Trophoblast cell (in vitro differentiated cells and primary cell): ENCODE measurements around the gene PCSK5.

Source experiments
- DNase-seq, 2 donors: peaks; one replicate each; pipeline ENCODE4 v3.0.0-alpha.2; 2016
- H2AFZ ChIP-seq: 2 replicates; pipeline ENCODE4 v1.6.1; 2013; ENCODE audit warnings: low read length, moderate library complexity, mild to moderate bottlenecking; ENCODE audit not compliant: insufficient read depth, poor library complexity
- H2AK5ac ChIP-seq: 2 replicates; pipeline ENCODE4 v1.6.1; 2013; ENCODE audit warnings: mild to moderate bottlenecking, low read length
- H2BK120ac ChIP-seq: 2 replicates; pipeline ENCODE4 v1.6.1; 2013; ENCODE audit warnings: low read length, mild to moderate bottlenecking, moderate library complexity; ENCODE audit not compliant: insufficient read depth, poor library complexity
- H2BK12ac ChIP-seq: 2 replicates; pipeline ENCODE4 v1.6.1; 2013; ENCODE audit warnings: mild to moderate bottlenecking, low read length, moderate library complexity
- H2BK5ac ChIP-seq: 2 replicates; pipeline ENCODE4 v1.6.1; 2013; ENCODE audit warnings: low read length, low read depth, moderate library complexity, mild to moderate bottlenecking; ENCODE audit not compliant: poor library complexity
- H3K14ac ChIP-seq: 2 replicates; pipeline ENCODE4 v1.6.1; 2013; ENCODE audit warnings: mild to moderate bottlenecking, low read length
- H3K18ac ChIP-seq: 2 replicates; pipeline ENCODE4 v1.6.1; 2013; ENCODE audit warnings: mild to moderate bottlenecking, low read length
- H3K23ac ChIP-seq: 2 replicates; pipeline ENCODE4 v1.6.1; 2013; ENCODE audit warnings: low read length
- H3K27ac ChIP-seq: 2 replicates; pipeline ENCODE4 v1.5.1; 2013; ENCODE audit warnings: low read depth, mild to moderate bottlenecking, inconsistent platforms, low read length, moderate library complexity
- H3K27me3 ChIP-seq: 2 replicates; pipeline ENCODE4 v1.6.1; 2013; ENCODE audit warnings: inconsistent platforms, mild to moderate bottlenecking, low read length, moderate library complexity; ENCODE audit not compliant: insufficient read depth
- H3K36me3 ChIP-seq, 2 experiments: 1 replicate in 1 of 2; 2 replicates in 1 of 2; pipeline ENCODE4 v1.6.1; 2013; ENCODE audit warnings: low read length in 2 of 2, mild to moderate bottlenecking in 2 of 2, moderate library complexity in 1 of 2; ENCODE audit not compliant: insufficient read depth in 2 of 2, control insufficient read depth in 1 of 2
- H3K4ac ChIP-seq: 2 replicates; pipeline ENCODE4 v1.6.1; 2013; ENCODE audit warnings: low read depth, mild to moderate bottlenecking, low read length, moderate library complexity
- H3K4me1 ChIP-seq, 2 experiments: 1 replicate in 1 of 2; 2 replicates in 1 of 2; pipeline ENCODE4 v1.6.1; 2013; ENCODE audit warnings: low read length in 2 of 2, mild to moderate bottlenecking in 2 of 2, moderate library complexity in 1 of 2; ENCODE audit not compliant: insufficient read depth in 2 of 2, control insufficient read depth in 1 of 2
- H3K4me2 ChIP-seq: 2 replicates; pipeline ENCODE4 v1.6.1; 2013; ENCODE audit warnings: inconsistent platforms, mild to moderate bottlenecking, low read length, moderate library complexity
- H3K4me3 ChIP-seq: 2 replicates; pipeline ENCODE4 v1.5.1; 2013; ENCODE audit warnings: mild to moderate bottlenecking, low read depth, low read length, inconsistent platforms
- H3K79me1 ChIP-seq: one replicate; pipeline ENCODE4 v1.6.1; 2013; ENCODE audit warnings: low read length
- H3K79me2 ChIP-seq: 2 replicates; pipeline ENCODE4 v1.6.1; 2013; ENCODE audit warnings: low read length, mild to moderate bottlenecking; ENCODE audit not compliant: control insufficient read depth, insufficient read depth, poor library complexity
- H3K9ac ChIP-seq: 2 replicates; pipeline ENCODE4 v1.6.1; 2013; ENCODE audit warnings: mild to moderate bottlenecking, low read length
- H3K9me3 ChIP-seq: 2 replicates; pipeline ENCODE4 v1.6.1; 2013; ENCODE audit warnings: low read depth, mild to moderate bottlenecking, control low read depth, inconsistent platforms, low read length; ENCODE audit not compliant: insufficient read depth
- H4K12ac ChIP-seq: 2 replicates; pipeline ENCODE4 v1.6.1; 2013; ENCODE audit warnings: low read depth, mild to moderate bottlenecking, low read length, moderate library complexity
- H4K8ac ChIP-seq: 2 replicates; pipeline ENCODE4 v1.6.1; 2013; ENCODE audit warnings: low read depth, mild to moderate bottlenecking, low read length, moderate library complexity
- H4K91ac ChIP-seq: one replicate; pipeline ENCODE4 v1.6.1; 2013; ENCODE audit warnings: low read depth, mild to moderate bottlenecking, low read length, moderate library complexity
- WGBS: extraction: QIAGEN DNeasy Blood & Tissue Kit; methylation state at CpG from one replicate; pipeline ENCODE4 v1.1.7; 2013; ENCODE audit warnings: missing lambda C conversion rate; ENCODE audit not compliant: insufficient read length, insufficient coverage; ENCODE audit errors: extremely low coverage; 5-methylcytosine and 5-hydroxymethylcytosine counted together

Gene PCSK5

GRCh38 chr9:76311537-76311936 is 421.1 kb downstream of the PCSK5 start:
- H3K79me1 ChIP-seq, result peaks cover 32% of the 10 kb centered on the region
- no peaks in the 10 kb centered on the region for H3K9me3 ChIP-seq
- peaks cover 14 to 17% of the 10 kb centered on the region in 2 experiments for H3K4me1 ChIP-seq
- H3K4me3 ChIP-seq, result no peak overlapping the region
- H4K91ac ChIP-seq, result no peak overlapping the region
- peaks cover 3% of the 10 kb centered on the region for H3K79me2 ChIP-seq
- H3K23ac ChIP-seq, result no peak overlapping the region
- H4K12ac ChIP-seq, result no peak overlapping the region
- H2AK5ac ChIP-seq, result no peak overlapping the region
- H2AFZ ChIP-seq, result no peak overlapping the region
- no CpG with 5 or more reads among the region's 5 CpGs for WGBS
- H3K9ac ChIP-seq, result no peak overlapping the region
- H3K36me3 ChIP-seq, result no peaks in the 10 kb centered on the region
- no peaks in the 10 kb centered on the region for H3K27me3 ChIP-seq
- peak; percentile 86 to 97 for DNase-seq
- peak overlapping the region; percentile 87 for H3K4ac ChIP-seq
- H2BK5ac ChIP-seq, result peak overlapping the region; percentile 99
- peak overlapping the region; percentile 99 for H2BK12ac ChIP-seq
- no peak overlapping the region for H3K18ac ChIP-seq
- H2BK120ac ChIP-seq, result peak overlapping the region; percentile 92
- no peak overlapping the region for H3K4me2 ChIP-seq
- peak overlapping the region; percentile 97 for H3K27ac ChIP-seq
- peak overlapping the region; percentile 82 for H3K14ac ChIP-seq
- peak overlapping the region; percentile 78 for H4K8ac ChIP-seq

- Histone ChIP-seq H3K23ac (no peak overlapping the region), H3K79me1 (peaks cover 37% of the 10 kb centered on the region), H3K4me1 (peaks cover 14 to 17% of the 10 kb centered on the region in 2 experiments), H2BK120ac (peak overlapping the region; percentile 70), H2BK12ac (peak overlapping the region; percentile 88), H3K4me3 (no peak overlapping the region), H3K4me2 (no peak overlapping the region), H3K9me3 (no peaks in the 10 kb centered on the region), H4K8ac (no peak overlapping the region), H3K27ac (no peak overlapping the region), H4K12ac (no peak overlapping the region), H3K27me3 (no peaks in the 10 kb centered on the region), H3K4ac (no peak overlapping the region), H2AFZ (no peak overlapping the region), H2AK5ac (no peak overlapping the region), H3K18ac (no peak overlapping the region), H3K9ac (no peak overlapping the region), H4K91ac (peak overlapping the region; percentile 45), H2BK5ac (peak overlapping the region; percentile 80), H3K14ac (no peak overlapping the region), H3K79me2 (peaks cover 3% of the 10 kb centered on the region), H3K36me3 (no peaks in the 10 kb centered on the region)
- DNase-seq, result no peak
- WGBS, result no CpG with 5 or more reads among the region's 2 CpGs
These were observed 423.3 kb downstream of the PCSK5 start for GRCh38 chr9:76313771-76314170.

GRCh38 chr9:76314321-76314720 is 423.8 kb downstream of the PCSK5 start:
- Histone ChIP-seq H2BK120ac (peak overlapping the region; percentile 97), H3K9ac (no peak overlapping the region), H3K18ac (no peak overlapping the region), H3K79me2 (peaks cover 3% of the 10 kb centered on the region), H3K79me1 (peaks cover 36% of the 10 kb centered on the region), H3K36me3 (no peaks in the 10 kb centered on the region), H3K4ac (no peak overlapping the region), H3K14ac (peak overlapping the region; percentile 53), H4K91ac (peak overlapping the region; percentile 97), H4K12ac (no peak overlapping the region), H3K4me3 (no peak overlapping the region), H3K4me1 (peaks cover 14 to 17% of the 10 kb centered on the region in 2 experiments), H3K9me3 (no peaks in the 10 kb centered on the region), H2AK5ac (peak overlapping the region; percentile 55), H3K4me2 (no peak overlapping the region), H3K27me3 (no peaks in the 10 kb centered on the region), H3K23ac (no peak overlapping the region), H2BK5ac (peak overlapping the region; percentile 52), H4K8ac (peak overlapping the region; percentile 79), H3K27ac (peak overlapping the region; percentile 82), H2AFZ (no peak overlapping the region), H2BK12ac (peak overlapping the region; percentile 95)
- DNase-seq, result no peak
- no CpG with 5 or more reads among the region's 4 CpGs for WGBS

GRCh38 chr9:76316069-76316468 is 425.6 kb downstream of the PCSK5 start:
- no peaks in the 10 kb centered on the region for H3K27me3 ChIP-seq
- no peak overlapping the region for H2AK5ac ChIP-seq
- H3K23ac ChIP-seq, result no peak overlapping the region
- WGBS, result no CpG with 5 or more reads among the region's 2 CpGs
- peak overlapping the region; percentile 82 for H3K27ac ChIP-seq
- no peak overlapping the region for H4K12ac ChIP-seq
- H2AFZ ChIP-seq, result no peak overlapping the region
- no peak overlapping the region for H3K18ac ChIP-seq
- peaks cover 2% of the 10 kb centered on the region for H3K79me2 ChIP-seq
- H3K9me3 ChIP-seq, result no peaks in the 10 kb centered on the region
- DNase-seq, result no peak
- no peaks in the 10 kb centered on the region for H3K36me3 ChIP-seq
- no peak overlapping the region for H3K4me3 ChIP-seq
- peak overlapping the region; percentile 44 for H2BK120ac ChIP-seq
- H2BK5ac ChIP-seq, result peak overlapping the region; percentile 94
- peak overlapping the region; percentile 4 for H4K8ac ChIP-seq
- H3K14ac ChIP-seq, result no peak overlapping the region
- peaks cover 10 to 15% of the 10 kb centered on the region in 2 experiments for H3K4me1 ChIP-seq
- peaks cover 38% of the 10 kb centered on the region for H3K79me1 ChIP-seq
- H3K4ac ChIP-seq, result peak overlapping the region; percentile 40
- H2BK12ac ChIP-seq, result peak overlapping the region; percentile 21
- H3K4me2 ChIP-seq, result no peak overlapping the region
- H3K9ac ChIP-seq, result no peak overlapping the region
- peak overlapping the region; percentile 67 for H4K91ac ChIP-seq
